Measurements from ENCODE around the gene IGF1R. TPM values are rescaled to one million over a fixed set of nuclear protein-coding genes. Genes with fewer than 3 reads are reported as not detected.

Gene IGF1R
- total and polyA plus RNA-seq, 4 experiments from 2014 or later = 0.45 to 49.2 (median 25.1) TPM

- intact Hi-C loops (cut with micrococcal nuclease) = no loop called here
- POLR2A ChIA-PET (ENCODE audit: partially characterized antibody) = interaction anchor here (1.4 kb wide), 1 partner anchor 11 kb away, joined by 3 read pairs; no protein-coding TSS in a partner anchor
- H3K27me3 ChIP-seq (ENCODE audit: insufficient read depth, low read length) = no peaks in the 10 kb centered on the region
- Mint-ChIP-seq H3K4me3 (no peak overlapping the region), H3K27me3 (no peaks in the 10 kb centered on the region), H3K9me3 (no peaks in the 10 kb centered on the region), H3K27ac (no peak overlapping the region), H3K36me3 (peaks cover 9 to 18% of the 10 kb centered on the region in 2 donors), H3K4me1 (no peaks in the 10 kb centered on the region)
- H3K27ac ChIP-seq (ENCODE audit: low read depth, low read length) = no peak overlapping the region
- H3K9me3 ChIP-seq (ENCODE audit: control insufficient read depth in 1 of 2, low read length in 2 of 2) = no peaks in the 10 kb centered on the region
- no peak overlapping the region for H3K4me3 ChIP-seq (ENCODE audit: low read length in 2 of 2)
- no peak for DNase-seq
- no peaks in the 10 kb centered on the region for H3K4me1 ChIP-seq (ENCODE audit: insufficient read depth, low read length)
- H3K36me3 ChIP-seq (ENCODE audit: insufficient read depth, low read length) = no peaks in the 10 kb centered on the region
- CTCF ChIA-PET (ENCODE audit: partially characterized antibody) = no interaction called here
These were observed 295.3 kb downstream of the IGF1R start for GRCh38 chr15:98943601-98944151.

GRCh38 chr15:98946301-98947255 lies 298.2 kb downstream of the IGF1R start:
- Mint-ChIP-seq H3K4me3 (no peak overlapping the region), H3K36me3 (peaks cover 15 to 21% of the 10 kb centered on the region in 2 donors), H3K9me3 (no peaks in the 10 kb centered on the region), H3K4me1 (no peaks in the 10 kb centered on the region), H3K27me3 (no peaks in the 10 kb centered on the region), H3K27ac (peak overlapping the region in 1 of 7 donors; percentile 36)
- Histone ChIP-seq H3K27ac (ENCODE audit: low read depth, low read length) (no peak overlapping the region), H3K4me3 (ENCODE audit: low read length in 2 of 2) (no peak overlapping the region), H3K27me3 (ENCODE audit: insufficient read depth, low read length) (no peaks in the 10 kb centered on the region), H3K36me3 (ENCODE audit: insufficient read depth, low read length) (no peaks in the 10 kb centered on the region), H3K9me3 (ENCODE audit: control insufficient read depth in 1 of 2, low read length in 2 of 2) (no peaks in the 10 kb centered on the region), H3K4me1 (ENCODE audit: insufficient read depth, low read length) (no peaks in the 10 kb centered on the region)
- POLR2A ChIA-PET (ENCODE audit: partially characterized antibody) = no interaction called here
- CTCF ChIA-PET (ENCODE audit: partially characterized antibody) = no interaction called here
- intact Hi-C loops (cut with micrococcal nuclease) = no loop called here
- no peak for DNase-seq

- intact Hi-C loops (cut with micrococcal nuclease) = no loop called here
- Histone ChIP-seq H3K36me3 (ENCODE audit: insufficient read depth, low read length) (no peaks in the 10 kb centered on the region), H3K27ac (ENCODE audit: low read depth, low read length) (no peak overlapping the region), H3K4me1 (ENCODE audit: insufficient read depth, low read length) (peaks cover 4% of the 10 kb centered on the region), H3K27me3 (ENCODE audit: insufficient read depth, low read length) (no peaks in the 10 kb centered on the region), H3K4me3 (ENCODE audit: low read length in 2 of 2) (no peak overlapping the region), H3K9me3 (ENCODE audit: control insufficient read depth in 1 of 2, low read length in 2 of 2) (no peaks in the 10 kb centered on the region)
- ChIA-PET CTCF (ENCODE audit: partially characterized antibody) (no interaction called here), POLR2A (ENCODE audit: partially characterized antibody) (no interaction called here)
- Mint-ChIP-seq H3K36me3 (peaks cover 11 to 18% of the 10 kb centered on the region in 2 donors), H3K4me3 (no peak overlapping the region), H3K9me3 (no peaks in the 10 kb centered on the region), H3K27me3 (no peaks in the 10 kb centered on the region), H3K4me1 (peaks cover 6 to 17% (median 8%) of the 10 kb centered on the region in 4 donors), H3K27ac (no peak overlapping the region)
- no peak for DNase-seq
These were observed 300.1 kb downstream of the IGF1R start for GRCh38 chr15:98948456-98948855.

GRCh38 chr15:98948941-98949340 lies 300.6 kb downstream of the IGF1R start:
- Mint-ChIP-seq H3K4me3 (no peak overlapping the region), H3K9me3 (no peaks in the 10 kb centered on the region), H3K27me3 (no peaks in the 10 kb centered on the region), H3K27ac (no peak overlapping the region), H3K36me3 (peaks cover 11 to 16% of the 10 kb centered on the region in 2 donors), H3K4me1 (peaks cover 6 to 20% (median 8%) of the 10 kb centered on the region in 4 donors)
- Histone ChIP-seq H3K27me3 (ENCODE audit: insufficient read depth, low read length) (no peaks in the 10 kb centered on the region), H3K4me1 (ENCODE audit: insufficient read depth, low read length) (peaks cover 4% of the 10 kb centered on the region), H3K9me3 (ENCODE audit: control insufficient read depth in 1 of 2, low read length in 2 of 2) (no peaks in the 10 kb centered on the region), H3K36me3 (ENCODE audit: insufficient read depth, low read length) (no peaks in the 10 kb centered on the region), H3K4me3 (ENCODE audit: low read length in 2 of 2) (no peak overlapping the region), H3K27ac (ENCODE audit: low read depth, low read length) (no peak overlapping the region)
- intact Hi-C loops (cut with micrococcal nuclease) = no loop called here
- ChIA-PET CTCF (ENCODE audit: partially characterized antibody) (no interaction called here), POLR2A (ENCODE audit: partially characterized antibody) (no interaction called here)
- DNase-seq = no peak

- no peak for DNase-seq
- Mint-ChIP-seq H3K4me3 (no peak overlapping the region), H3K27me3 (no peaks in the 10 kb centered on the region), H3K4me1 (peaks cover 6 to 20% (median 8%) of the 10 kb centered on the region in 4 donors), H3K27ac (no peak overlapping the region), H3K36me3 (peaks cover 11 to 16% of the 10 kb centered on the region in 2 donors), H3K9me3 (no peaks in the 10 kb centered on the region)
- Histone ChIP-seq H3K27ac (ENCODE audit: low read depth, low read length) (no peak overlapping the region), H3K9me3 (ENCODE audit: control insufficient read depth in 1 of 2, low read length in 2 of 2) (no peaks in the 10 kb centered on the region), H3K27me3 (ENCODE audit: insufficient read depth, low read length) (no peaks in the 10 kb centered on the region), H3K4me1 (ENCODE audit: insufficient read depth, low read length) (peaks cover 4% of the 10 kb centered on the region), H3K4me3 (ENCODE audit: low read length in 2 of 2) (no peak overlapping the region), H3K36me3 (ENCODE audit: insufficient read depth, low read length) (no peaks in the 10 kb centered on the region)
- intact Hi-C loops (cut with micrococcal nuclease) = no loop called here
- ChIA-PET POLR2A (ENCODE audit: partially characterized antibody) (no interaction called here), CTCF (ENCODE audit: partially characterized antibody) (no interaction called here)
These were observed 301.3 kb downstream of the IGF1R start for GRCh38 chr15:98949624-98950023.

GRCh38 chr15:98950248-98950647 lies 301.9 kb downstream of the IGF1R start:
- Histone ChIP-seq H3K4me1 (ENCODE audit: insufficient read depth, low read length) (peaks cover 4% of the 10 kb centered on the region), H3K27ac (ENCODE audit: low read depth, low read length) (no peak overlapping the region), H3K9me3 (ENCODE audit: control insufficient read depth in 1 of 2, low read length in 2 of 2) (no peaks in the 10 kb centered on the region), H3K4me3 (ENCODE audit: low read length in 2 of 2) (no peak overlapping the region), H3K27me3 (ENCODE audit: insufficient read depth, low read length) (no peaks in the 10 kb centered on the region), H3K36me3 (ENCODE audit: insufficient read depth, low read length) (no peaks in the 10 kb centered on the region)
- H3K36me3 Mint-ChIP-seq = peaks cover 11 to 13% of the 10 kb centered on the region in 2 donors
- no peaks in the 10 kb centered on the region for H3K27me3 Mint-ChIP-seq
- no peak for DNase-seq
- H3K9me3 Mint-ChIP-seq = no peaks in the 10 kb centered on the region
- no peak overlapping the region for H3K4me3 Mint-ChIP-seq
- H3K4me1 Mint-ChIP-seq = peaks cover 6 to 20% (median 8%) of the 10 kb centered on the region in 4 donors
- CTCF ChIA-PET (ENCODE audit: partially characterized antibody) = no interaction called here
- POLR2A ChIA-PET (ENCODE audit: partially characterized antibody) = no interaction called here
- no peak overlapping the region for H3K27ac Mint-ChIP-seq
- intact Hi-C loops (cut with micrococcal nuclease) = no loop called here

GRCh38 chr15:98951004-98951403 lies 302.7 kb downstream of the IGF1R start:
- no peaks in the 10 kb centered on the region for H3K9me3 ChIP-seq (ENCODE audit: control insufficient read depth in 1 of 2, low read length in 2 of 2)
- H3K4me3 ChIP-seq (ENCODE audit: low read length in 2 of 2) = no peak overlapping the region
- DNase-seq = no peak
- H3K4me1 Mint-ChIP-seq = peaks cover 6 to 20% (median 8%) of the 10 kb centered on the region in 4 donors
- no peak overlapping the region for H3K27ac ChIP-seq (ENCODE audit: low read depth, low read length)
- H3K36me3 ChIP-seq (ENCODE audit: insufficient read depth, low read length) = no peaks in the 10 kb centered on the region
- POLR2A ChIA-PET (ENCODE audit: partially characterized antibody) = interaction anchor here (0.8 kb wide), 1 partner anchor 14 kb away, joined by 4 read pairs; no protein-coding TSS in a partner anchor
- H3K27me3 ChIP-seq (ENCODE audit: insufficient read depth, low read length) = no peaks in the 10 kb centered on the region
- CTCF ChIA-PET (ENCODE audit: partially characterized antibody) = no interaction called here
- no peaks in the 10 kb centered on the region for H3K27me3 Mint-ChIP-seq
- H3K36me3 Mint-ChIP-seq = peaks cover 6 to 11% of the 10 kb centered on the region in 2 donors
- peak overlapping the region in 1 of 7 donors; percentile 62 for H3K27ac Mint-ChIP-seq
- peaks cover 4% of the 10 kb centered on the region for H3K4me1 ChIP-seq (ENCODE audit: insufficient read depth, low read length)
- intact Hi-C loops (cut with micrococcal nuclease) = no loop called here
- H3K4me3 Mint-ChIP-seq = no peak overlapping the region
- H3K9me3 Mint-ChIP-seq = no peaks in the 10 kb centered on the region
